B cell (primary cell): ENCODE results near the gene JARID2. TPM values are rescaled to one million over a fixed set of nuclear protein-coding genes. Genes with fewer than 3 reads are reported as not detected.

Experiments
- ATAC-seq: fragments of 200-7000 bp; cut with Tn5 transposase; one replicate; pipeline ENCODE4 v1.10.0; 2021; ENCODE audit warnings: low read depth, mild to moderate bottlenecking, moderate number of reproducible peaks, moderate library complexity
- CTCF ChIA-PET: fragments of 350-600 bp; sonication (Branson Sonifier 250); formaldehyde crosslinking; loops from one replicate; lab custom pipeline; 2021; ENCODE audit warnings: antibody characterized with exemption, inconsistent platforms; lab: Charles Lee
- POLR2A ChIA-PET: fragments of 350-600 bp; sonication (Branson Sonifier 250); formaldehyde crosslinking; loops from one replicate; lab custom pipeline; 2021; ENCODE audit warnings: antibody characterized with exemption; lab: Charles Lee
- DNase-seq: peaks from one replicate; pipeline ENCODE4 v3.0.0; 2013
- H2AFZ ChIP-seq: 2 replicates; pipeline ENCODE4 v1.6.1; 2012; ENCODE audit warnings: mild to moderate bottlenecking, low read depth, low read length; ENCODE audit not compliant: insufficient read depth, poor library complexity, severe bottlenecking
- H3K27ac ChIP-seq, 2 donors: 1 replicate in 1 of 2; 2 replicates in 1 of 2; pipeline ENCODE4 v1.5.1; 2012 to 2013; ENCODE audit warnings: low read length in 2 of 2, mild to moderate bottlenecking in 2 of 2, moderate library complexity in 1 of 2
- H3K27me3 ChIP-seq, 4 experiments: fragments of 200-600 bp in 1 of 4; sonication (generic) in 1 of 4; replicated peaks in 1 of 4; 1 replicate in 2 of 4; 2 replicates in 2 of 4; pipeline versions ENCODE4 v1.6.1 to v1.7.0; 2013 to 2016; ENCODE audit warnings: low read length in 3 of 4, mild to moderate bottlenecking in 2 of 4, mixed read lengths in 1 of 4, moderate library complexity in 1 of 4; ENCODE audit not compliant: insufficient read depth in 4 of 4, control insufficient read depth in 3 of 4; ENCODE audit errors: control extremely low read depth in 1 of 4
- H3K36me3 ChIP-seq, 2 experiments: replicated peaks in 1 of 2; 1 replicate in 1 of 2; 2 replicates in 1 of 2; pipeline versions ENCODE4 v1.6.1 to v1.7.1; 2013; ENCODE audit warnings: low read length in 1 of 2; ENCODE audit not compliant: insufficient read depth in 2 of 2, control insufficient read depth in 1 of 2; ENCODE audit errors: control extremely low read depth in 1 of 2, extremely low read depth in 1 of 2
- H3K4me1 ChIP-seq, 2 donors: fragments of 200-600 bp in 1 of 2; sonication (generic) in 1 of 2; 1 replicate in 1 of 2; 2 replicates in 1 of 2; pipeline versions ENCODE4 v1.5.1 to v1.6.1; 2013 to 2017; ENCODE audit warnings: low read length in 2 of 2; ENCODE audit not compliant: control insufficient read depth in 2 of 2, insufficient read depth in 2 of 2
- H3K4me2 ChIP-seq: replicated peaks from 2 replicates; pipeline ENCODE3; 2012; ENCODE audit warnings: mild to moderate bottlenecking, low read depth, low read length; ENCODE audit not compliant: poor library complexity, severe bottlenecking
- H3K4me3 ChIP-seq, 5 experiments: fragments of 200-600 bp in 1 of 5; sonication (generic) in 1 of 5; 1 replicate in 3 of 5; 2 replicates in 2 of 5; pipeline versions ENCODE4 v1.5.1 to v1.7.0; 2011 to 2016; ENCODE audit warnings: low read length in 4 of 5, mild to moderate bottlenecking in 4 of 5, low read depth in 2 of 5, control low read depth in 1 of 5, moderate library complexity in 1 of 5; ENCODE audit not compliant: insufficient read depth in 1 of 5; ENCODE audit errors: control extremely low read depth in 1 of 5, extremely low read depth in 1 of 5
- H3K79me2 ChIP-seq: fragments of 200-600 bp; sonication (generic); one replicate; pipeline ENCODE4 v1.6.0; 2016; ENCODE audit warnings: low read length; ENCODE audit not compliant: control insufficient read depth, insufficient read depth
- H3K9ac ChIP-seq: fragments of 200-600 bp; sonication (generic); 2 replicates; pipeline ENCODE4 v1.6.1; 2017; ENCODE audit warnings: mild to moderate bottlenecking, low read length, moderate library complexity
- H3K9me3 ChIP-seq, 3 donors: one replicate each; pipeline versions ENCODE4 v1.6.1 to v1.7.1; 2013; ENCODE audit warnings: low read length in 2 of 3; ENCODE audit not compliant: control insufficient read depth in 2 of 3, insufficient read depth in 1 of 3; ENCODE audit errors: control extremely low read depth in 1 of 3
- H4K20me1 ChIP-seq: 2 replicates; pipeline ENCODE4 v1.6.0; 2012; ENCODE audit warnings: mild to moderate bottlenecking, low read length; ENCODE audit not compliant: insufficient read depth, control insufficient read depth, poor library complexity, severe bottlenecking
- H3K27ac Mint-ChIP-seq: one replicate; pipeline ENCODE4 v1.8.0; 2021; ENCODE audit warnings: mixed read lengths
- H3K27me3 Mint-ChIP-seq: one replicate; pipeline ENCODE4 v1.8.0; 2021; ENCODE audit warnings: mixed read lengths
- H3K4me1 Mint-ChIP-seq: one replicate; pipeline ENCODE4 v1.8.0; 2021; ENCODE audit warnings: mixed read lengths
- H3K4me3 Mint-ChIP-seq: one replicate; pipeline ENCODE4 v1.8.0; 2021; ENCODE audit warnings: mixed read lengths
- H3K9me3 Mint-ChIP-seq: one replicate; pipeline ENCODE4 v1.8.0; 2022; ENCODE audit warnings: mixed read lengths; ENCODE audit not compliant: insufficient read depth
- CTCF ChIP-seq: fragments of 200-600 bp; IDR thresholded peaks from one replicate; pipeline ENCODE4 v1.8.0; 2022; ENCODE audit warnings: antibody characterized with exemption, mild to moderate bottlenecking
- EZH2 ChIP-seq: IDR thresholded peaks from 2 replicates; pipeline ENCODE4 v1.6.1; 2012; ENCODE audit warnings: borderline replicate concordance, low read depth, mild to moderate bottlenecking, moderate library complexity, low read length; ENCODE audit not compliant: insufficient read depth, poor library complexity, severe bottlenecking
- WGBS: methylation state at CpG from one replicate; pipeline ENCODE4 v1.1.5; 2013; ENCODE audit warnings: missing lambda C conversion rate; ENCODE audit not compliant: insufficient coverage; 5-methylcytosine and 5-hydroxymethylcytosine counted together
- intact Hi-C: fragments of 100-400 bp; cut with micrococcal nuclease; formaldehyde crosslinking; loops from one replicate; pipeline ENCODE4 v1.10.0; 2022
- polyA plus RNA-seq: library from polyadenylated mRNA; depleted of rRNA; stranded (reverse); fragments of >200 nt; gene quantifications from 2 replicates; pipeline ENCODE4 v1.2.3, GENCODE V29; 2012
- total RNA-seq, 2 donors: library from RNA; stranded (reverse); fragments of 120-200 nt in 1 of 2; gene quantifications; 1 replicate in 1 of 2; 2 replicates in 1 of 2; pipeline versions ENCODE4 v1.2.3 to v1.2.4, GENCODE V29; 2013 to 2022

Gene JARID2
- total and polyA plus RNA-seq, 2 donors (not counting 1 experiment from before 2014, with no cell fraction given): 11.0 to 58.1 TPM

GRCh38 chr6:15502446-15503345 lies 256.8 kb downstream of the JARID2 start:
- peaks cover 71% of the 10 kb centered on the region for H3K79me2 ChIP-seq
- H3K27me3 ChIP-seq: no peaks in the 10 kb centered on the region
- 90% methylated on average over 19 of the region's 20 CpGs for WGBS
- H3K9ac ChIP-seq: no peak overlapping the region
- peaks cover 56% of the 10 kb centered on the region for H4K20me1 ChIP-seq
- ATAC-seq: no peak
- DNase-seq: no peak
- no peak overlapping the region for H3K4me3 Mint-ChIP-seq
- H3K4me3 ChIP-seq: no peak overlapping the region
- H3K36me3 ChIP-seq: peaks cover 7 to 90% of the 10 kb centered on the region in 2 experiments
- no peak overlapping the region for H3K27ac ChIP-seq
- H3K4me1 Mint-ChIP-seq: peaks cover 2% of the 10 kb centered on the region
- intact Hi-C loops: no loop called here
- H2AFZ ChIP-seq: no peak overlapping the region
- no peak overlapping the region for H3K4me2 ChIP-seq
- no peak overlapping the region for H3K27ac Mint-ChIP-seq
- ChIA-PET CTCF (no interaction called here), POLR2A (no interaction called here)
- no peaks in the 10 kb centered on the region for H3K9me3 Mint-ChIP-seq
- TF ChIP-seq CTCF (no peak), EZH2 (no peak)
- H3K27me3 Mint-ChIP-seq: no peaks in the 10 kb centered on the region
- no peaks in the 10 kb centered on the region for H3K9me3 ChIP-seq
- no peaks in the 10 kb centered on the region for H3K4me1 ChIP-seq

- Mint-ChIP-seq H3K9me3 (no peaks in the 10 kb centered on the region), H3K4me3 (no peak overlapping the region), H3K27ac (no peak overlapping the region), H3K4me1 (peaks cover 2% of the 10 kb centered on the region), H3K27me3 (no peaks in the 10 kb centered on the region)
- ATAC-seq (no peak), DNase-seq (no peak)
- no peak overlapping the region for H3K4me3 ChIP-seq
- no peaks in the 10 kb centered on the region for H3K9me3 ChIP-seq
- ChIA-PET CTCF (interaction anchor here (0.9 to 1.3 kb wide), 2 partner anchors 119 to 121 kb away, joined by 3 to 4 read pairs; no protein-coding TSS in a partner anchor), POLR2A (no interaction called here)
- TF ChIP-seq EZH2: no peak
- no peak for TF ChIP-seq CTCF
- no peaks in the 10 kb centered on the region for H3K27me3 ChIP-seq
- 100% methylated on average over 3 of the region's 6 CpGs for WGBS
- H3K4me1 ChIP-seq: no peaks in the 10 kb centered on the region
- H3K79me2 ChIP-seq: peaks cover 69% of the 10 kb centered on the region
- no peak overlapping the region for H3K27ac ChIP-seq
- peaks cover 56% of the 10 kb centered on the region for H4K20me1 ChIP-seq
- intact Hi-C loops: no loop called here
- H3K4me2 ChIP-seq: no peak overlapping the region
- H2AFZ ChIP-seq: no peak overlapping the region
- peaks cover 7 to 91% of the 10 kb centered on the region in 2 experiments for H3K36me3 ChIP-seq
- no peak overlapping the region for H3K9ac ChIP-seq
These were observed 257.4 kb downstream of the JARID2 start for GRCh38 chr6:15503346-15503680.
